Daoy (cell line): ENCODE results near the gene KCNMA1. TPM values are rescaled to one million over a fixed set of nuclear protein-coding genes. Genes with fewer than 3 reads are reported as not detected.
"Not testable (repeated sequence)": the region's sequence is repeated elsewhere in the genome, so short reads cannot be mapped to it uniquely, and the experiment has no call there.

Experiments
- DNase-seq: peaks from one replicate; pipeline ENCODE4 v3.0.0-alpha.2; 2015; ENCODE audit warnings: low read depth
- total RNA-seq: library from RNA; depleted of rRNA; stranded (reverse); fragments of >200 nt; shearing (Covaris generic); gene quantifications from 2 replicates; pipeline ENCODE4 v1.2.3, GENCODE V29; 2014

The KCNMA1 gene
- total RNA-seq, 1 experiment from 2014 or later = 28.8 TPM

DNA sequence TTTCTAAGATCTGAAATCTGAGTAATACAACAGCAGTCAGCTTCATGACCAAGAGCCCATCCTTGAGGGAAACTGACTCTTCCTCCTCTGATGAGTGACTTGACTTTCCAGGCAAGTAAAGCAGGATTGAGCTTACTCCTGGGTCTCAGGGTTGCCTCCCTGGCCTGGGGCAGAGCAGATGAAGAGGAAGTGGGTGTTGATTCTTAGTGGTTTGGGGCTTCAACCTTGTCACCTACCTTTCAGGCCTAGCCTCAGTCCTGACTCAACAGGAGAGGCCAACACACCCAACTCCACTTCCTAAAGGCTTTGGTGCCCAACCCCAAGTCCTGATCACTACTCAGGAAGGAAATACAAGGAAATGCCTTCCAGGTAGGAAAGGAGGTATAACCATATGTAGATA lies 54.1 kb downstream of the KCNMA1 start:
- DNase-seq = no peak

GRCh38 chr10:77582710-77583115 lies 54.9 kb downstream of the KCNMA1 start:
- DNase-seq = peak; percentile 93

GRCh38 chr10:77581738-77582137 lies 55.9 kb downstream of the KCNMA1 start:
- DNase-seq = no peak

DNA sequence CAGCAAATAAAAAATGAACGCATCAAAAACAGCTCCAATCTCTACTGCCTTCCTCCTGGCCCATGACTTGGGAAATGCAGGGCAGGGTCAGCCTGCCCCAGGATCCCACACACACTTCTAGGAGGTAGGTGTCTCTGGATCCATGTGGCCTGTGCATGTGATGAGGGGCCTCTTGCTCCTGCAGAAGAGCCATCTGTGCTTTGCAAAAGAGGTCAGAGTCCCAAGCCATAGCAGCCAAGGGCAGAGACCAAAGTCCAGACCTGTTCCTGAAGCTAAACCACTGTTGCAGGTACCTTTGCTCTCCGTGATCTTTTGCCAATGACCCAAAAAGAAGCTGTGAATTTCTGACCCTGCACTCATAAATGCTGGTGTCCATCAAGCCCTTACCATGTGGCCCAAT lies 57.1 kb downstream of the KCNMA1 start:
- DNase-seq = no peak

DNA sequence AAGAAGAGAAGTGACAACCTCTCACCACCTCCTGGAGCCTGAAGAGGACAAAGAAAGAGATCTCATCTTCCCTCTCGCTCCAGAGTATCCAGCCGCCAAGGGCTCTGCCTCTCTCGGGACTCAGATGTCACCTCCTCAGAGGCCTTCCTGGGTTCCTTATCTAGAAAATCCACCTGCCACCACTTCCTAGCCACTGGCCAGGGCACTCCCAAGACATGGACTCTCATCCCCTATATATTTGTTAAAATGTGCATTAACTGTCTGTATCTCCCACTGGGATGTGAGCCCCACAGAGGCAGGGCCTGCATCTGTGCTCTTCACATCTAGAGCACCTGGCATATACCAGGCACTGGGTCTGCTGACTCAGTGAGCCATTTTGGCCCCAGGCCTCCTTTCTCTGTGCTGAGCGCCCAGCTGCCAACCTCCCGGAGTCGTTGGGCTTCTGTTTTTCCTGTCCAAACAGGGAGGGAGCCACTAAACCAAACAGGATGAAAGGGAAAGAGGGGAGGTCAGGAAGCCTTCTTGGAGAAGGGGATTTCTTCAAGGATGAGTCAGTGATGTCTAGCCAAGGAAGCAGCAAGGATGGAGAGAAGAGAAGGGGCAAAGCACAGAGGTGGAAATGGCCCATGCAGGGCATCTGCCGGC lies 58.9 kb downstream of the KCNMA1 start:
- DNase-seq = peak; percentile 80

DNA sequence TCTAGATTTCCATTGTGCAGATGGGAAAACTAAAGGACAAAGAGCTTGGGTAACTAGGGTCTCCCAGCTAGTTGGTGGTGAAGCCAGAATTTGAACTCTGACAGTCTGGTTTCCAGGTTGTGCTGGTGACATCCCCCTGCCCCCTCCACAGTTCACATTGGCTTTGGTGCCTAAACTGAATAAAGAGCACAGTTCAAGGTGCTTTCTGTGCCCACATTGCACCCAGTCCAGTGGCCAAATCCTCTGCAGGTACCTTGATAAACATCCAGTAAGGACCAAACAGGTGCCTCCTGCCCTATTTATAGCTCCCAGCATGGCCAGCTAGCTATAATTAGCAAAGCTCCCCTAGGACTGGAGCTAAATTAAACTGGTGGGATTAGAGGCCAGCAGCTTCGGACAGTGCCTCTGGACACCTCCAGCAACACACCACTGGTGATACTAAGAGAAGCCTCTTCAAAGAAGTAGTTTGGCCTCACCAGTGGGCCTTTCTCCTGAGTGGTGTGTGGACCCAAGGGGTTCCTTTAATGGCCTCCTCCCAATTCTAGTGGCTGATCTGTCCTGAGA lies 59.9 kb downstream of the KCNMA1 start:
- DNase-seq = no peak

GRCh38 chr10:77576444-77577032 lies 61.1 kb downstream of the KCNMA1 start:
- no peak for DNase-seq

DNA sequence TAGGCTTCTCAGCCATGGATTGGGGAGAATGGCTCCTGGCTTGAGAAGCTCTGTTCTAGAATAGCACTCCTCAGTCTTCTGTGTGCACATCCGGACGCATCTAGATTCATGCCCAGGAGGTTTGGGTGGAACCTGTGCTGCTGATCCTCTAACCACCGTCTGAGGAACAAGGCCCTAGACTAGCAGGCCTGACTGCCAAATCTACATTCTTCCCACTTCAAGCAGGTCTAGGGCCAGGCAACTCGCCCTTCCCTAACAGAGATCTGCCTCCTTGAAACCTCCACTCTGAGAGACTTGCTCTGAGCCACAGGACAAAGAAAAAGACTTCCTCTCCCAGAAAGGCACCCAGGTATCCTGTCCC lies 61.6 kb downstream of the KCNMA1 start:
- no peak for DNase-seq

- no peak for DNase-seq
Observed at GRCh38 chr10:77575271-77576006, 62.2 kb downstream of the KCNMA1 start.

DNA sequence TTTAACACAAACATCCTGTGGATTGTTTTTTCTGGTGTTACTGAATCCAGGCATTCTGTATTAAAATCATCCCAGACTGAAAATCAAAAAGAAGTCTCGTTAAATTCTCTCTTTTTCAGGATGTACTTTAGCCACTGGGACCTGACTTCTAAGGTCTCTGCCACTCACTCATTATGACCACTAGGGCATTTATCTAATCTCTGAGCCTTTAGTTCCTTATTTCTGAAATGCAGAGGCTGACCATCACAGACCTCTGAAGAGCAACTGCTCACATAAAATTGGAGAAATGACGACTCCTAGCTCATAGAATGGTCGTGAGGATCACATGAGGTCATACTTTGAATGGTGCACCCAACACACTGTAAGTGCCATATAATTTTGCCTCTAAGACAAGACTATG lies 63.2 kb downstream of the KCNMA1 start:
- no peak for DNase-seq

DNA sequence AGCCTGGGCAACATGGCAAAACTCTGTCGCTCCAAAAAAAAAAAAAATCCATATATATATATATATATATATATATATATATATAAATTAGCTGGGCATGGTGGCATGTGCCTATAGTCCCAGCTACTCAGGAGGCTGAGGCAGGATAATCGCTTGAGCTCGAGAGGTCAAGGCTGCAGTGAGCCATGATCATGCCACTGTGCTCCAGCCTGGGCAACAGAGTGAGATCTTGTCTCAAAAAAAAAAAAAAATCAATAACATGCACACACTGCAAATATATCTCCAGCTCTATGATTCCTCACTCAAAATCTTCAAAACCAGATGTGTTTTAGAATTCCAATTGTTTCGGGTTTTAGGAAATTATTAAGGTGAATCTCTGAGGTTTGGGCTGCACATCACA lies 65.1 kb downstream of the KCNMA1 start:
- DNase-seq = not testable (repeated sequence)

- DNase-seq = no peak
Observed at GRCh38 chr10:77571490-77571889, 66.1 kb downstream of the KCNMA1 start.

DNA sequence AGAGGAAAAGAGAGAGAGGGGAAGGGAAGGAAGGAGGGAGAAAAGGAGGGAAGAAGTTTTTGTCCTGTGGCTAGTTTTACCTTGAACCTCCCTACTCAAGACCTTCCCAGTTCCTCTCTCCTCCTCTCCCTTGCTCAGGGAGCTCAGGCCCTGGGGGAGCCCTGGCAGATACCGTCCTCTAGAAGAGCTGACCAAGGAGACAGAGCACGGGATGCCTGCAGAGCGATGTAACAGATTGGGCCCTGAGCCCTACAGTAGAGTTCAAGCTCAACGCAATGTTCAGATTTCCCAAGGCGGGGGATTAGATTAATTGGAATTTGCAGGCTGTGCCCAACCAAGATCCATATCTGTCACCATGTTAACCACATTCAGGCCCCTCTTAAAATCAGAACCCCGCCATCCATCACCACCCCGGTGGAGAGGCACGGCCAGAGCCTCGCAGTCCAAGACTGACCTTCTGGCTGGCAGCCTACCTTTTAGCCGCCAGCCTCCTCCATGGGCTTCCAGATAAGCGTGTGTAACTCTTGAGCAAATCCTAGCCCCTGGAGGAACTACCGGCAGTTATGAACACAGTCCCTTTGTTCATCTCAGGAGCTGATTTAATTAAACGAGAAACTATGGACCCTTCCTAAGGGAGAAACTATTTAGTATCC lies 70.6 kb downstream of the KCNMA1 start:
- no peak for DNase-seq

DNA sequence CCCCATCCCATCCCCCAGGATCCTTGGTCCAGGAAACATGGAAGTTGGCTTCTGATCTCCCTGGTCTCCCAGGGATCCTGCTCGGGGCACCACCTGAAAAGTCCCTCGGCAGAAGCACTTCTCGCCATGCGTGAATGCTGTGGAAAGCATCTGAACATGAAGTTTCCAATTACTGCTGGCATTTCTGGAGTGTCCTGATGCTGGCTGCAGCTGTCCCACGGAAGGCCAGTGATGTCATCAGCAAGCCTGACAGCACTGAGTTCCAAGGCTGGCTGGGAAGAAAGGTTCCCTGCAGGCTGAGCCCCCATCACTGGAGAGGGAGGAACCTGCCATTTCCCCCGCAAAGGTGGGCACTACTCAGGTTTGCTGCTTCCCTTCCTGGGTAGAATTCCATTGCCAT lies 71.4 kb downstream of the KCNMA1 start:
- no peak for DNase-seq

DNA sequence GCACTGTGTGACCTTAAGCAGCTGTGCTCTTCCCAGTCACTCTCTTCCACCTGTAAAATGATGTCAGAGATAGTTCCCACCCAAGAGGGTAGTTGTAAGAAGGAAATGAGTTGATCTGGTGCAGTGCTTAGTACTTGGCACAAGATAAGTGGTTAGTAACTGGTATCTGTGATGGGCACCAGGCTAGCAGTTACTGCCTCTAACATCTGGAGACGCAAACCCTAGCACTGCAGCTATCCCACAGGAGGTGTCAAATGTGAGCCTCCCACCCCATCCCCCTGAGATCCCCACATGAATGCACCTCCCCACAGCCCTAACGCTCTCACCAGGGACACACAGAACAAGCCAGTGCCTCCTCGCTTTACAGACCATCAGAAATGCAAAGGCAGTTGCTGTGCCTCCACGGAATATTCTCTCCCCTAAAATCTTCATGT lies 72.0 kb downstream of the KCNMA1 start:
- peak; percentile 17 for DNase-seq

GRCh38 chr10:77564731-77565589 lies 72.6 kb downstream of the KCNMA1 start:
- peak; percentile 88 for DNase-seq

GRCh38 chr10:77563638-77564270 lies 73.9 kb downstream of the KCNMA1 start:
- no peak for DNase-seq

DNA sequence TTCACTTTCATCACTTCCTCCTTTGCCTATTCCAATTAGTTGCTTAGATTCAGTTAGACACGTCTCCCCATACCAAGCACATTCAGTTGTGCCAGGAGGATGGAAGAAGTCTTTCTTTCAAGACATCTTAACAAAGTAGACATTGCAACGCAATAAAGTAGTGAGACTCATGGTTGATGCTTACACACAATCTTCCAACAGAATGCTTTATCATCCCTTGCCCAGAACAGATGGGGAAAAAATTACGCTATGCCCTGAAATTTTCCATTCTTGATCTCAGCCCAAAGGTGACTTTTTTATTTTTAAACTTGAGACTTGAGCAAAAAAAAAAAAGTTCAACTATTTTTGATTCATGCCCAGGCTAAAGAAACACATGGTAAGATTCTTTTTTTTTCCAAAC lies 74.9 kb downstream of the KCNMA1 start:
- no peak for DNase-seq

DNA sequence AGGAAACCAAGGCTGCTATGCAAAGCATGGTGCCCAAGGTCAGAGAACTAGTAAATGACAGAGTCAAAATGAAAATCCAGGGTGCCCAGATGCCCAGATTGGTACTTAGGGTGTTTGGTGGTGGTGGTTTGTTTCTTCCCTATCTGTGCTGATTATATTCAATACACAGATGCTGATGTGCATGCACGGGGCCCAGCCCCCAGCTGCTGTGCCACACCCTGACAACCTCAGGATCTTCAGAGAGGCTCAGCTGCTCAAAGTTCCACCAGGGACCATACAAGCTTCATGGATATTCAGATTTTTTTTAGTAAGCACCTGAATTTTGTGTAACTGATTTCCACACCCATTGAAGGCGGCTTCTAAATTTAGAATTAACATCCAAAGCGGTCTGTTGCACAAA lies 75.6 kb downstream of the KCNMA1 start:
- DNase-seq = no peak

- DNase-seq = no peak
Observed at GRCh38 chr10:77560471-77560870, 77.1 kb downstream of the KCNMA1 start.

GRCh38 chr10:77560052-77560451 lies 77.6 kb downstream of the KCNMA1 start:
- no peak for DNase-seq
